Measurements from ENCODE around the gene PRKG1. TPM values are rescaled to one million over a fixed set of nuclear protein-coding genes. Genes with fewer than 3 reads are reported as not detected.

The PRKG1 gene
- total and polyA plus RNA-seq, 2 of the 4 experiments (the other 2 are of a cell fraction), result 3.5 to 18.3 TPM

- no peak overlapping the region for H2BK15ac ChIP-seq (ENCODE audit: low read depth, low read length)
- CTCF ChIA-PET, result no interaction called here
- H3K9me1 ChIP-seq (ENCODE audit: insufficient read depth, low read length), result no peaks in the 10 kb centered on the region
- no peak for ATAC-seq (ENCODE audit: low read depth)
- no peak overlapping the region for H3K23ac ChIP-seq (ENCODE audit: low read depth, low read length)
- H4K91ac ChIP-seq (ENCODE audit: insufficient read depth, low read depth, low read length), result no peak overlapping the region
- no peak overlapping the region for H2BK120ac ChIP-seq (ENCODE audit: low read depth, low read length)
- POLR2A ChIA-PET (ENCODE audit: unreplicated experiment), result no interaction called here
- intact Hi-C loops (cut with micrococcal nuclease) (no loop called here), dilution Hi-C loops (cut with HindIII; ENCODE audit: low sequenced_read_pairs, unreplicated experiment) (no loop called here), in situ Hi-C loops (cut with MboI; ENCODE audit: low sequenced_read_pairs) (no loop called here)
- H3K4me2 ChIP-seq (ENCODE audit: low read depth, low read length), result no peak overlapping the region
- no peak overlapping the region for H2AK9ac ChIP-seq (replicated peaks; ENCODE audit: low read depth, low read length, poor library complexity)
- H2BK20ac ChIP-seq (ENCODE audit: low read depth, low read length), result no peak overlapping the region
- H4K5ac ChIP-seq (ENCODE audit: low read depth, low read length), result no peak overlapping the region
- WGBS, 2 experiments (ENCODE audit: extremely low coverage in 2 of 2, insufficient read length in 1 of 2), result no CpG with 5 or more reads among the region's 1 CpG
- no peaks in the 10 kb centered on the region for H4K20me1 ChIP-seq (ENCODE audit: insufficient read depth, low read length)
- no peak overlapping the region for H3K14ac ChIP-seq (replicated peaks; ENCODE audit: low read depth, low read length)
- BruUV-seq (replicated peaks), result no TSS peak
- H3K79me1 ChIP-seq (ENCODE audit: low read depth in 1 of 2, low read length in 2 of 2), result peaks cover 0 to 3% of the 10 kb centered on the region in 2 experiments; a peak in 1 of 4 replicates
- H3K27ac ChIP-seq (ENCODE audit: insufficient read depth, low read length), result no peak overlapping the region
- H2BK5ac ChIP-seq (ENCODE audit: low read depth, low read length, poor library complexity, severe bottlenecking), result no peak overlapping the region
- no peak overlapping the region for H3K4ac ChIP-seq (ENCODE audit: low read depth, low read length)
- H3K4me3 ChIP-seq (ENCODE audit: insufficient read depth, low read depth, low read length), result no peak overlapping the region
- no peak overlapping the region for H2AK5ac ChIP-seq (ENCODE audit: low read depth, low read length)
- H3K18ac ChIP-seq (ENCODE audit: low read depth, low read length), result no peak overlapping the region
- H3K9ac ChIP-seq (ENCODE audit: low read depth, low read length), result no peak overlapping the region
- no peaks in the 10 kb centered on the region for H3K9me3 ChIP-seq (ENCODE audit: control insufficient read depth, insufficient read depth, low read length)
- H4K8ac ChIP-seq (ENCODE audit: low read depth in 2 of 2, low read length in 2 of 2), result no peak overlapping the region
- DNase-seq, result no peak
- H3K27me3 ChIP-seq (ENCODE audit: control insufficient read depth, insufficient read depth, low read length), result no peaks in the 10 kb centered on the region
- H3K56ac ChIP-seq (ENCODE audit: extremely low read depth, insufficient read depth, low read length), result no peak overlapping the region
- H2AFZ ChIP-seq (replicated peaks; ENCODE audit: low read length, poor library complexity), result no peak overlapping the region
- TF ChIP-seq, protein P1, sequence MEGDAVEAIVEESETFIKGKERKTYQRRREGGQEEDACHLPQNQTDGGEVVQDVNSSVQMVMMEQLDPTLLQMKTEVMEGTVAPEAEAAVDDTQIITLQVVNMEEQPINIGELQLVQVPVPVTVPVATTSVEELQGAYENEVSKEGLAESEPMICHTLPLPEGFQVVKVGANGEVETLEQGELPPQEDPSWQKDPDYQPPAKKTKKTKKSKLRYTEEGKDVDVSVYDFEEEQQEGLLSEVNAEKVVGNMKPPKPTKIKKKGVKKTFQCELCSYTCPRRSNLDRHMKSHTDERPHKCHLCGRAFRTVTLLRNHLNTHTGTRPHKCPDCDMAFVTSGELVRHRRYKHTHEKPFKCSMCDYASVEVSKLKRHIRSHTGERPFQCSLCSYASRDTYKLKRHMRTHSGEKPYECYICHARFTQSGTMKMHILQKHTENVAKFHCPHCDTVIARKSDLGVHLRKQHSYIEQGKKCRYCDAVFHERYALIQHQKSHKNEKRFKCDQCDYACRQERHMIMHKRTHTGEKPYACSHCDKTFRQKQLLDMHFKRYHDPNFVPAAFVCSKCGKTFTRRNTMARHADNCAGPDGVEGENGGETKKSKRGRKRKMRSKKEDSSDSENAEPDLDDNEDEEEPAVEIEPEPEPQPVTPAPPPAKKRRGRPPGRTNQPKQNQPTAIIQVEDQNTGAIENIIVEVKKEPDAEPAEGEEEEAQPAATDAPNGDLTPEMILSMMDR (conservative IDR thresholded peaks at IDR 0.05; ENCODE audit: low read depth, low read length), result no peak
- TF ChIP-seq NFE2L2 (IDR thresholded peaks at IDR 0.05; ENCODE audit: low read depth, low read length) (no peak), SMC3 (IDR thresholded peaks at IDR 0.05; ENCODE audit: low read depth, low read length) (no peak), USF2 (IDR thresholded peaks at IDR 0.05; ENCODE audit: low read depth, low read length) (no peak), RAD21 (IDR thresholded peaks at IDR 0.05; ENCODE audit: low read length) (no peak), POLR2A (IDR thresholded peaks at IDR 0.05; ENCODE audit: low read depth, low read length) (no peak), RCOR1 (IDR thresholded peaks at IDR 0.05; ENCODE audit: insufficient replicate concordance, low read length) (no peak), MAZ (IDR thresholded peaks at IDR 0.05; ENCODE audit: borderline replicate concordance, low read depth, low read length) (no peak), CHD1 (IDR thresholded peaks at IDR 0.05; ENCODE audit: low read depth, low read length) (no peak), BHLHE40 (IDR thresholded peaks at IDR 0.05; ENCODE audit: low read depth, low read length) (no peak), ELK1 (IDR thresholded peaks at IDR 0.05; ENCODE audit: borderline replicate concordance, low read depth, low read length) (no peak), MXI1 (IDR thresholded peaks at IDR 0.05; ENCODE audit: borderline replicate concordance, low read depth, low read length) (no peak), CEBPB (IDR thresholded peaks at IDR 0.05; ENCODE audit: low read depth, low read length) (no peak), MAFK (IDR thresholded peaks at IDR 0.05; ENCODE audit: low read depth, low read length) (no peak), RFX5 (IDR thresholded peaks at IDR 0.05; ENCODE audit: low read depth, low read length) (no peak)
- H3K4me1 ChIP-seq (ENCODE audit: control insufficient read depth, insufficient read depth, low read length), result no peaks in the 10 kb centered on the region
- H3K36me3 ChIP-seq (ENCODE audit: control insufficient read depth, insufficient read depth, low read length), result no peaks in the 10 kb centered on the region
Measured at GRCh38 chr10:51343391-51343790, 269.1 kb downstream of the PRKG1 start.
